HCT116 (cell line): ENCODE results near the gene ATPAF1. TPM values are rescaled to one million over a fixed set of nuclear protein-coding genes. Genes with fewer than 3 reads are reported as not detected.

Source experiments
- ATAC-seq: fragments of 200-7000 bp; cut with Tn5 transposase; 2 replicates; pipeline ENCODE4 v1.9.1; 2020; ENCODE audit warnings: mild to moderate bottlenecking, moderate library complexity
- BruUV-seq: library from RNA; stranded (reverse); fragments of 400-500 nt; replicated peaks from 2 replicates; lab custom pipeline; 2021; lab: Mats Ljungman, UMichigan
- CTCF ChIA-PET: fragments of 300-600 bp; sonication (Branson Sonifier 250); formaldehyde crosslinking; loops from one replicate; lab custom pipeline; 2021; ENCODE audit warnings: antibody characterized with exemption; lab: Charles Lee
- POLR2A ChIA-PET: fragments of 300-600, 350-600 bp; sonication (Branson Sonifier 250); formaldehyde crosslinking; loops from one replicate; lab custom pipeline; 2021; ENCODE audit warnings: antibody characterized with exemption; lab: Charles Lee
- RAD21 ChIA-PET, 2 experiments: fragments of 300-600 bp; sonication (Branson Sonifier 250); formaldehyde crosslinking; loops; one replicate each; lab custom pipeline; 2023; ENCODE audit warnings: low total read pairs in 2 of 2; ENCODE audit not compliant: uncharacterized antibody in 2 of 2, unreplicated experiment in 2 of 2, low non-redundant PET in 1 of 2; lab: Charles Lee
- DNase-seq: peaks from one replicate; pipeline ENCODE4 v3.0.0-alpha.2; 2010; ENCODE audit warnings: low read depth, low spot score
- H2AFZ ChIP-seq: fragments of 200-600 bp; shearing (Covaris generic), sonication (generic); 2 replicates; pipeline ENCODE4 v1.6.1; 2017; ENCODE audit warnings: low read depth, mixed run types, mixed read lengths, antibody characterized with exemption, low read length; ENCODE audit not compliant: poor library complexity, severe bottlenecking
- H3K27ac ChIP-seq: 2 replicates; pipeline ENCODE4 v1.5.1; 2012; ENCODE audit warnings: low read depth, low read length
- H3K27me3 ChIP-seq: fragments of 200-600 bp; sonication (generic); 2 replicates; pipeline ENCODE4 v1.6.1; 2016; ENCODE audit warnings: mixed run types, low read length, mixed read lengths; ENCODE audit not compliant: insufficient read depth
- H3K36me3 ChIP-seq, 2 experiments: fragments of 200-500 bp in 1 of 2; fragments of 200-600 bp in 1 of 2; sonication (Bioruptor generic) in 1 of 2; sonication (generic) in 1 of 2; 2 replicates each; pipeline versions ENCODE4 v1.5.1 to v1.6.1; 2014 to 2016; ENCODE audit warnings: low read length in 2 of 2, inconsistent platforms in 1 of 2, mixed read lengths in 1 of 2, mixed run types in 1 of 2; ENCODE audit not compliant: insufficient read depth in 2 of 2, control insufficient read depth in 1 of 2
- H3K4me1 ChIP-seq, 2 experiments: fragments of 200-600 bp in 1 of 2; sonication (generic) in 1 of 2; 2 replicates each; pipeline versions ENCODE4 v1.5.1 to v1.6.1; 2012 to 2017; ENCODE audit warnings: low read length in 2 of 2, inconsistent platforms in 1 of 2, mild to moderate bottlenecking in 1 of 2, mixed read lengths in 1 of 2, mixed run types in 1 of 2, moderate library complexity in 1 of 2; ENCODE audit not compliant: insufficient read depth in 2 of 2, control insufficient read depth in 1 of 2
- H3K4me2 ChIP-seq: fragments of 200-600 bp; sonication (generic); 2 replicates; pipeline ENCODE4 v1.6.1; 2017; ENCODE audit warnings: mixed run types, low read length, mixed read lengths
- H3K4me3 ChIP-seq, 2 experiments: fragments of 200-600 bp in 1 of 2; sonication (generic) in 1 of 2; replicated peaks in 1 of 2; 2 replicates each; pipeline ENCODE4 v1.5.1; 2011 to 2016; ENCODE audit warnings: low read length in 2 of 2, control low read depth in 1 of 2, low read depth in 1 of 2, mild to moderate bottlenecking in 1 of 2, mixed read lengths in 1 of 2, mixed run types in 1 of 2
- H3K79me2 ChIP-seq: fragments of 200-600 bp; sonication (generic); 2 replicates; pipeline ENCODE4 v1.6.1; 2017; ENCODE audit warnings: mild to moderate bottlenecking, mixed run types, low read length, moderate library complexity, mixed read lengths; ENCODE audit not compliant: insufficient read depth
- H3K9ac ChIP-seq: fragments of 200-600 bp; sonication (generic); 2 replicates; pipeline ENCODE4 v1.6.1; 2016; ENCODE audit warnings: low read length, mixed read lengths
- H3K9me2 ChIP-seq: fragments of 200-600 bp; sonication (generic), shearing (Covaris generic); 2 replicates; pipeline ENCODE4 v1.6.1; 2017; ENCODE audit warnings: mixed run types, mild to moderate bottlenecking, moderate library complexity; ENCODE audit not compliant: insufficient read depth
- H3K9me3 ChIP-seq, 2 experiments: fragments of 200-500 bp in 1 of 2; fragments of 200-600 bp in 1 of 2; sonication (Bioruptor generic) in 1 of 2; sonication (generic) in 1 of 2; 2 replicates each; pipeline ENCODE4 v1.6.1; 2014 to 2017; ENCODE audit warnings: low read length in 2 of 2, mixed read lengths in 2 of 2, inconsistent platforms in 1 of 2, low read depth in 1 of 2, mild to moderate bottlenecking in 1 of 2, mixed run types in 1 of 2, moderate library complexity in 1 of 2; ENCODE audit not compliant: control insufficient read depth in 1 of 2, insufficient read depth in 1 of 2
- H4K20me1 ChIP-seq: fragments of 200-600 bp; sonication (generic), shearing (Covaris generic); 2 replicates; pipeline ENCODE4 v1.6.1; 2017; ENCODE audit warnings: mixed run types, mild to moderate bottlenecking, moderate library complexity; ENCODE audit not compliant: insufficient read depth
- CEBPB ChIP-seq: IDR thresholded peaks from 2 replicates; pipeline ENCODE4 v1.6.1; 2012; ENCODE audit warnings: low read depth
- EGR1 ChIP-seq: IDR thresholded peaks from 2 replicates; pipeline ENCODE4 v1.6.1; 2012; ENCODE audit warnings: low read depth
- ELF1 ChIP-seq: IDR thresholded peaks from 2 replicates; pipeline ENCODE4 v1.6.1; 2012; ENCODE audit warnings: low read depth, borderline replicate concordance
- EZH2 ChIP-seq: fragments of 200-600 bp; sonication (generic); IDR thresholded peaks from 2 replicates; pipeline ENCODE4 v1.6.1; 2017; ENCODE audit warnings: antibody characterized with exemption, mixed run types
- POLR2AphosphoS5 ChIP-seq: IDR thresholded peaks from 2 replicates; pipeline ENCODE4 v1.6.1; 2011; ENCODE audit warnings: mild to moderate bottlenecking, low read depth, low read length, moderate library complexity
- REST ChIP-seq: IDR thresholded peaks from 2 replicates; pipeline ENCODE4 v1.6.1; 2012; ENCODE audit warnings: low read depth
- SIN3A ChIP-seq: IDR thresholded peaks from 2 replicates; pipeline ENCODE4 v1.6.1; 2012; ENCODE audit warnings: low read depth
- SP1 ChIP-seq: IDR thresholded peaks from 2 replicates; pipeline ENCODE4 v1.6.1; 2012; ENCODE audit warnings: low read depth
- SRF ChIP-seq: IDR thresholded peaks from 2 replicates; pipeline ENCODE4 v1.6.1; 2012; ENCODE audit warnings: low read depth
- YY1 ChIP-seq: IDR thresholded peaks from 2 replicates; pipeline ENCODE4 v1.6.1; 2011; ENCODE audit warnings: low read length, low read depth, moderate library complexity, mild to moderate bottlenecking; ENCODE audit not compliant: insufficient replicate concordance; ENCODE audit errors: extremely low read depth
- intact Hi-C: fragments of 100-400 bp; cut with micrococcal nuclease; formaldehyde crosslinking; loops from 2 replicates; pipeline ENCODE4 v1.10.0; 2022
- total RNA-seq: library from RNA; stranded (reverse); gene quantifications from one replicate; pipeline ENCODE4 v1.2.1, GENCODE V29; 2021; ENCODE audit not compliant: unreplicated experiment

ATPAF1 gene
- total RNA-seq, 1 experiment from 2014 or later = 35.5 TPM

GRCh38 chr1:46601257-46602007 lies 66.7 kb downstream of the ATPAF1 start:
- H3K9me2 ChIP-seq = no peaks in the 10 kb centered on the region
- H3K79me2 ChIP-seq = peaks cover 7% of the 10 kb centered on the region; the same call in 1 of the 2 replicates
- H3K4me3 ChIP-seq = no peak overlapping the region
- H3K4me1 ChIP-seq = peaks cover 0 to 15% of the 10 kb centered on the region in 2 experiments; a peak in 3 of 4 replicates
- DNase-seq (no peak), ATAC-seq (no peak)
- intact Hi-C loops = no loop called here
- no peak for TF ChIP-seq POLR2AphosphoS5
- TF ChIP-seq SIN3A = no peak
- no peak for TF ChIP-seq SP1
- no peak for TF ChIP-seq YY1
- no peak for TF ChIP-seq CEBPB
- no peak for TF ChIP-seq REST
- no peak for TF ChIP-seq ELF1
- TF ChIP-seq SRF = no peak
- no peak for TF ChIP-seq EGR1
- no peak for TF ChIP-seq EZH2
- TF ChIP-seq, all 23 proteins: peak for 0
- ChIA-PET CTCF (interaction anchor here (1.1 kb wide), 1 partner anchor 124 kb away, joined by 3 read pairs; no protein-coding TSS in a partner anchor), POLR2A (no interaction called here), RAD21 (no interaction called here)
- TSS peak; percentile 22 for BruUV-seq
- Histone ChIP-seq H3K9ac (no peak overlapping the region), H4K20me1 (no peaks in the 10 kb centered on the region), H3K27me3 (no peaks in the 10 kb centered on the region), H2AFZ (no peak overlapping the region), H3K27ac (no peak overlapping the region), H3K9me3 (no peaks in the 10 kb centered on the region), H3K4me2 (no peak overlapping the region), H3K36me3 (no peaks in the 10 kb centered on the region)
